Embryonic facial prominence (tissue), 1 donor: ENCODE results near the gene AKR1C8.

Experiments used
- DNase-seq: peaks from one replicate; pipeline ENCODE4 v3.0.0-alpha.2; 2016; ENCODE audit errors: extremely low spot score

AKR1C8 gene

DNA sequence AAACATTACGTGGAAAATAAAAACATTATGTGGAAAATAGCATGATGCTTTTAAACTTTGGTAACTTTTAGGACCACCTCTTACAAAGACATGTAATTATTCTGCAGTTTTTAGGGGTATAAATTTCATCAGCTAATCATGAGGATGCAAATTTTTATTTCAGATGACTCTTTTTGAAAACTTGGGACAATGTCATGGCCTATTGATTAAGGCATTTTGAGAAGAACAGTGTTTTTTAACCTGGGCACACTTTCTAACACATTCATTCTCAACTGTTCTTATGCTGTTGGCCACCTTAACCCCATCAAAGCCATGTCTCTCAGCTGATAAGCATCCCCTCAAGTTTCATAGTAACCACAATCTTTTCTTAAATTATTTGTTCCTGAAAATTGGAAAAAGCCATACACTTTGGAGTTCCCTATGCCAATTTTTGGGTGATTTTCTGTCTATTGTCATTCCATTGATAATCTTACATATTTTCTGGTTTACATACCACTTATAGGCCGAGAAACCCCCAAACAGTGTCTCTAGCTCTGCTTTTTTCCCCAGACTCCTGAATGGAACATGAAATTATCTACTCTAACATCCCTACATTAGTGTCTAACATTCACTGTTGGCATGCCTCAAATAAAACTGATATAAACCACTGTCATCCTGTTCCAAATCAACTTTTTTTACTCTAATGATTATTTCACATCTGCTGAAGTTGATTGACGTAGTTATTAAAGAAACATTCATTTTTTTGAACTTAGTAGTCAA lies 76.1 kb downstream of the AKR1C8 start:
- no peak for DNase-seq

DNA sequence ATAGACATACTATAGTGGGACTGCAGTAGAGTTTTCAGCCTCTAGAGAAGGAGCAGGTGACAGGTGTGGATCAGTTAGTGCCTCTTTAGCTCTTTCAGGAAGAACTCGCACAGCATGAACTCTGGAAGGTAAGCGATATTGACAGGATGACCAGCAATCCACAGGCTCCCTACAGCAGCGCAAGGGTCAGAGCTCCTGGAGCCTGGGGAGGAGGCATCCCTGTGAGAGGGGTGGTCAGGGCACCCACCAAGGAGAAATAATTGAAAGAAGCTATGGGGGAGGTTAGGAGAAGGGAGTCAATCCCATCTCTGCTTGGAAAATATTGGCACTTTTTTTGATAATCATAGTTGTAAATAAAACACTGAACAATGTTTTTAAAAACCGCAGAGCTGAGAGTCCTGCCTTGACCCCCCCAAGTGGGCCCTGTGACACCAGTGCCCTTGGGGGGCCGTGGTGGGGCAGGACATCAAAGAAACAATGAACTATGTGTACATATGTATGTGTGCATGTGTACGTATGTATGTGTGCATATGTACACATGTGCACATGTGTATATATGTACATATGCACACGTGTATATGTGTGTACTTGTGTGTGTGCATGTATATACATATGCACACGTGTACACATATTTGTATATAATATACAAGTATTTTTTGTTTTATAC lies 77.0 kb downstream of the AKR1C8 start:
- DNase-seq, result no peak

DNA sequence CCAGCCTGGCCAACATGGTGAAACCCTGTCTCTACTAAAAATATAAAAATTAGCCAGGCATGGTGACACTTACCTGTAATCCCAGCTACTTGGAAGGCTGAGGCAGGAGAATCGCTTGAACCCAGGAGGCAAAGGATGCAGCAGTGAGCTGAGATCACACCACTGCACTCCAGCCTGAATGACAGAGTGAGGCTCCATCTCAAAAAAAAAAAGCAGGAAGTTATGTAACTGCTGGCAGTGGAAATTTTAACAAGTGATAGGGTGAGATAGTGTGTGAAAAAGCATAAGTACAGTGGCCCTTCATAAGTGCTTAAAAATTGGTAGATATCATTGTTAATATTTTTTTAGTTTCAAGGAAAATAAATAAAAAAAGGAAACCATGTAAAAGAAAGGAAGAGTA lies 78.4 kb downstream of the AKR1C8 start:
- DNase-seq, result no peak

DNA sequence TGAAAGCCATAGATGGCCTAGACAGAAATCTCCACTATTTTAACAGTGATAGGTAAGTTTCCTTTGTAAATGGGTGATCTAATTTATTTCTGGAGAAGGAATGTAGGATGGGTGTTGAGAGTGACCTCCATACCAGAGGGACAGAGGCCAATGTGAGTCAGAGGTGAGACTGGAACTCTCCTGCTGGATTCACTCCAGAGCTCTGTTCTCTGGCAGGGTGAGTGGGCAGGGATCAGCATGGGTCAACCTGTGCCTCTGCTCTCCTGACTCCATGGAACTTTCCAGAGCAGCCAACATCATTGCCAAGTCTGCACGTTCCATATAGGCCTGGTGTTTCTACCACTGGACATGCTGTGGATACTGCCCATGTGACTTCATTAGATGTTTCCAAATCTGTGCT lies 79.3 kb downstream of the AKR1C8 start:
- no peak for DNase-seq
